Gastrocnemius medialis (tissue), 4 donors: Measurements from ENCODE around the gene CLSTN1.

Experiments used
- CTCF ChIP-seq, 5 experiments: fragments of 450-650 bp in 3 of 5; fragments of 200-600 bp in 2 of 5; sonication (generic) in 2 of 5; IDR thresholded peaks in 4 of 5; conservative IDR thresholded peaks in 1 of 5; 1 replicate in 4 of 5; 2 replicates in 1 of 5; pipeline ENCODE4 v1.5.1; 2016 to 2019; ENCODE audit warnings: antibody characterized with exemption in 5 of 5, mild to moderate bottlenecking in 3 of 5, moderate library complexity in 3 of 5
- POLR2A ChIP-seq, 2 donors: fragments of 450-650 bp; IDR thresholded peaks; one replicate each; pipeline ENCODE4 v1.6.1; 2017; ENCODE audit warnings: antibody characterized with exemption in 2 of 2, mild to moderate bottlenecking in 2 of 2, moderate library complexity in 2 of 2

DNA sequence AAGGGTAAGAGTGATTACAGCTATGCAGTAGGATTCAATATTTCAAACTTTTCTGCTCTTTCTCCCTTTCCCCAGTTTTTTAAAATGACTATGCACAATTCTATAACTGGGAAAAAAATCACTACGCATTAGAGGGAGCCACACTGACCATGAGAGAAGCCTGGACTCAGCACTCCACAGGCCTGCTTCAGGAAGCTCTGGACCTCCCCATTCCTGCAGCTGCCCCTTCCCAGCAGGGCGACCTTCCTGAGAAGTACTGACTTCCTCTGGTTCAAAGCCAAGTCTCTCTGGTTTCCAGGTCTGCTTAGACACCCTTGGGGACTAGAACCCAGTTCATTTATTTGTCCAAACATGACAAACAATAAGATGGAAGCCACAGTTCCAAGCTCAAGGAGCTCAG, 42.0 kb upstream of the CLSTN1 start:
- TF ChIP-seq CTCF (IDR thresholded peaks at IDR 0.05 in 4 of 5, conservative IDR thresholded peaks at IDR 0.05 in 1 of 5) (no peak), POLR2A (IDR thresholded peaks at IDR 0.05) (no peak)
